Amniotic epithelial cell (primary cell): ENCODE data around the gene SDHA.
"Not testable (repeated sequence)": the region's sequence is repeated elsewhere in the genome, so short reads cannot be mapped to it uniquely, and the experiment has no call there.

ENCODE experiments used
- DNase-seq: peaks from one replicate; pipeline ENCODE4 v3.0.0-alpha.2; 2010; ENCODE audit warnings: low read depth

SDHA gene

DNA sequence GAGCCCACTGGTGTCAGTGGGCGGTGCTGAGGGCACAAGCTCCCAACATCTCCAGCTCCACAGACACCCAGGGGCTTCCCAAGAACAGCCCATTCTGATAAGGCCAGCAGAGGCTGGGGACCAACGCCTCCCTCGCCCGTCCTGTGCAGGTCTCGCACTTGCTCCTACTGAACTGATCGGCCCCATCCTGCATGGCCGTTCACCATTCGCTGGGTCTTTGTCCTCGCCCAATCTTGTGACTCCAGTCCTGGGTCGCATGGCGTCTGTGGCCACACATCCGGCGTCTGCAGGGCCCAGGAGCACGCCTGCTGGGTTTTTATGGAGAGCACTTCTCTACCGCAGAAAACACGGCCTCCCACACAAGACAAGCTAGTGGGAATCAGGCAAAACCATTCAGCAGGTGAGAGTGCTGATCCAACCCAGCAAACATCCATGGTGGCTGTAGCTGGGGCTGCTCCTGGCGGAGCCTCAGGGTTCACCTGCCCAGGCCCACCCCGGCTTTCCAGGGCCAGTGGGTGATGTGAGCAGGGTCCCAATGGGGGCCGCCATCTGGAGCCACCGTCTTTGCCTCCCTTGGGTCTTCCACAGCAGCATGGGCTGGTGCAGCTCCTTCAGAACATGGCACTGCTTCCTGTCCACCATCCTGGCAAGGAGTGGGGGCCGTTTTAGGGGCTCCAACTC is 19.5 kb upstream of the SDHA start:
- no peak for DNase-seq

DNA sequence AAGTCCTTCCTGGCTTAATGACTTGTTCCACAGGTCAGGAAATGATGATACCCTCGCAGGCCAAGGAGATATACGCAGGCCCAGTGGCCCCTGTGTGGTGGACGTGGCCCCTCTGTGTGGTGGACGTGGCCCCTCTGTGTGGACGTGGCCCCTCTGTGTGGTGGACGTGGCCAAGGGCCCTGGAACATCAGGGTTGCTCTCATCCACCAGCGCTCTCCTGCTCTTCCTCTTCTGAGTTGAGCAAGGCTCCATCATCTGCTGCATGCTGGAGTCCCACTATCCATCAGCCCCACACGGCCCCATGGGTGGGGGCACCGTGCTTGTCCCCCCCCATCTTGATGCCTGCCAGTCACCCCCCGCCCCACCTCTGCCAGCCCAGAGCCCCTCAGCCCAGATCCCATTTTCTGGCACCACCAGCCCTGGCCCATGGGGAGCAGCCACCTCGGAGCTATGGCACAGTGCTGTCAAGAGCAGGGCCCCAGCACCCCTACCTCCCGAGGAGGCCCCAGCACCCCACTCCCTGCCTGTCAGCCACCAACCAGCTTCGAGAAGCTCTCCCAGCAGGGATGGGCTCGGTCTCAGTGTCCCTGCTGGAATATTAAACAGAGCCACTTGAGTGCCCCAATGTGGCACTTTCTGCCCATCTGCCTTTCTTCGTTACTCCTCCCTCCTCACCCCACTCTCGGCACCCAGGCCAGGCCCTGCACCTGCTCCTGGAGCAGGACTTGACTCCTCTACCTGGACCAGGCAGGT is 18.7 kb upstream of the SDHA start:
- no peak for DNase-seq

DNA sequence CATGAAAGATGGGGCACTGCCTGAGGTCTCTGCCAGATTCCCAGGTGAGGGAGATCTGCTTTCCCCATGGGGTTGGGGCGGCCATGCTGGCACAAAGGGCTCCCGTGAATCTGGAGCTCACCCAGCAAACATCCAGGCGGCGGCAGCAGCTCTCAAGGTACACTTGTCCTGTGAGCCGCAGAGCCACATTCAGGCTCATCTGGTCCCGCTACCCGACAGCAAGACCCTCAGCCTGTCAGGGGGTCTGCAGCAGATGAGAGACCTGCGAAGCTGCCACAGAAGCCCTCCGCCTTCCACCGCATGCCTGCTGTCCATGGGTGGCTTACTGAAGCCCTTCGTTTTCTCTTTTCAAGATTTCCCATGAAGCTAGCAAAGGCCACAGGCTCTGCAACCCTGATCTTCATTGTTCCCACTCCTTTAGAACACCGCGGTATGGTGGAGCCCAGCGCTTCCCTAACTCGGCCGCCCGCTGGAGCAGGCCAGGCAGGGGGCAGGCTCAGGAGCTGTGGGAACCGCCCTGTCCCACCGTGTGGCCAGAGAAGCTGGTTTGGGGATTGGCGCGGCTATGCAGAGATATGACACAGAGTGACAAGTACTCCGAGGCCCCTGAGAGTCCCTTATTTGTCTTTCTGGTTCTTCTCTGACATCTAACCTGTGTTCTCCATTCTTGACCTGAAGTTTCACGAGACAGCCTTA is 18.0 kb upstream of the SDHA start:
- no peak for DNase-seq

DNA sequence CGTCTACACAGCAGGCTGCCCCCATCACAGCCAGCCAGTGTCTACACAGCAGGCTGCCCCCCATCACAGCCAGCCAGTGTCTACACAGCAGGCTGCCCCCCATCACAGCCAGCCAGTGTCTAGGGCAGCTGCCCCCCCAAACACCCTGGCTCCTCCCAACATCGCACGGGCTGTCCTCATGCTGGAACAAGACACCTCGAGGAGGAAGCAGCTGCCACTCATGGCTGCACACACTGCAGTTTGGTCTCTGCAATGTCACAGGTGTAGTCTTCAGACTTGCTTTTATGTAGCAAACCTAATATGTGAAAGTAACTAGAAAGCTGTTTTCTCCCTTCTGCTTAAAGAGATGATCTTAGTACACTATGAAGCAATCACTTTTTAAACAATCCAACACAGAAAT is 17.1 kb upstream of the SDHA start:
- DNase-seq = no peak

DNA sequence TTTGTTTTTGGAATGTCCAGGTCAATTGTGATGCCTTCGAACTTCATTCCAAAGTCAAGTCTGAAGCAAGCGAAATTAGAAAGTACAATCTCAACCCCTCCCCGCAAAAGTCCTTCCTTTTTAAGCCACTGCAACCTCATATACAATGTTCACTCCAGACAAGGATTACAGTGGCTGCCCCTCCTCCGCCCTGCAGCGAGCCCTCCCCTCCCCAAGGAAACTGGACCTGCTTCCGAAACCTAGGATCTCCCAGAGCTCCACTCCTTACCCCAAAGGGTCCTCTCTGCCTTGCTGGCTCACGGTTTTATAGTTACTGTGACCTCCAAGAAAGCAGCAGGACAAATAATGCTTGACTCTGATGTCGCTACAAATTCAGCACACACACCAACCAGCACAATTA is 16.4 kb upstream of the SDHA start:
- DNase-seq = no peak

DNA sequence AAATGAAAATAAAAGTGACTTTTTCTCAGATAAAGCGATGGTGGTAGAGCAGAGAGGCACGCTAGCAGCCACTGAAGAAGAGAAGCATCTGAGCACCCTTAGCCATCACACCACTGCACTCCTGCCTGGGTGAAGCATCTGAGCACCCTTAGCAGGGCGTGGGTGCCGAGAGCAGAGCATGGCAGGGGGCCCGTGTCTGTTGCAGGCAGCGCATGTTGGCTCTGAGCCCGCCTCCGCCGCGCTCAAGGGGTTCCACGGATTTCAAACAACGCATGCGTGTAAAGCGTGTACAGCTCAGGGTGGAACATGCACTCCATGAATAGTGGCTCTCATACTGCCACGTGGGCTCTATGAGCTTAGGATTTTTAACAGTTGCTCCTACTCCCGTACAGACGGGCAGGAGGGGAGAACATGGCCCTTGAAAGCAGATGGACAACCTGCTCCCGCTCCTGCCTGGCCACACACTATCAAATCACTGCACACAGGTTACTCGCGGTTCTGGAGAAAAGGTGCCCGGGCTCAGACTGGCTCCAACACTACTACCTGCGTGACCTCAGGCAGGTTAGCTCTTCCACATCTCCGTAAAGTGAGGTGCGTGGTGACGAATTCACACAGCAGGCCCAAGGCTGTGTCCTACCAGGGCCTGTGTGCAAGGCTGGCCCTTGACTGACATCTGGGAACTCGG is 14.7 kb upstream of the SDHA start:
- no peak for DNase-seq

DNA sequence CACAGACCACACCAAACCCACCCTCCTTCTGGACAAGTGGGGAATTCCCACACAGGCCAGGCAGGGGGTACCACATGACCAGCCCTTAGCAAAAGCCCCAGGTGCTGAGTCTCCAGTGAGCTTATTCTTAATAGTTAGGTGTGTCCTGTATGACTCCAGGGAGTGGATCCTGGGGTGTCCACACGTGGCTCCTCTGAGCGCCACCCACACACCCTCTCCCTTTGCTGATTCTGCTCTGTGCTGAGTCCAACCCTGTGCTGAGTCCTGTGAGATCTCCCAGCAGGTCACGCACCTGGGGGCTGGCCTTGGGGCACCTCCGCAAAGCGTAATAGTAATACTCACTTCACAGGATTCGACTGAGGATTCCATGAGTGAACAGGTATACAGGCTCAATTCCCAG is 14.1 kb upstream of the SDHA start:
- no peak for DNase-seq

DNA sequence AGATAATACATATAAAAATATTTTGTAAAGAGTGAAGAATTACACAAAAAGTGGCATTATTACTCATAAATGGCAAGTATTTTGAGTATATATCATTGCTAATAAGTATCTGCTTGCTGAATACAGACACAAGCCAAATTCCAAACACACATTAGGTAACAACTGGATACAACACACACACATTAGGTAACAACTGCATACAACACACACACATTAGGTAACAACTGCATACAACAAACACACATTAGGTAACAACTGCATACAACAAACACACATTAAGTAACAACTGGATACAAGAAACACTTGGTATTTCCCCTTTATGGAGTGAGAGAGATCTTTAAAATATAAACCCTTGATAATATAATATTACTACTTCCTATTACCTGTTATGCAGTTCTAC is 13.7 kb upstream of the SDHA start:
- DNase-seq = no peak

DNA sequence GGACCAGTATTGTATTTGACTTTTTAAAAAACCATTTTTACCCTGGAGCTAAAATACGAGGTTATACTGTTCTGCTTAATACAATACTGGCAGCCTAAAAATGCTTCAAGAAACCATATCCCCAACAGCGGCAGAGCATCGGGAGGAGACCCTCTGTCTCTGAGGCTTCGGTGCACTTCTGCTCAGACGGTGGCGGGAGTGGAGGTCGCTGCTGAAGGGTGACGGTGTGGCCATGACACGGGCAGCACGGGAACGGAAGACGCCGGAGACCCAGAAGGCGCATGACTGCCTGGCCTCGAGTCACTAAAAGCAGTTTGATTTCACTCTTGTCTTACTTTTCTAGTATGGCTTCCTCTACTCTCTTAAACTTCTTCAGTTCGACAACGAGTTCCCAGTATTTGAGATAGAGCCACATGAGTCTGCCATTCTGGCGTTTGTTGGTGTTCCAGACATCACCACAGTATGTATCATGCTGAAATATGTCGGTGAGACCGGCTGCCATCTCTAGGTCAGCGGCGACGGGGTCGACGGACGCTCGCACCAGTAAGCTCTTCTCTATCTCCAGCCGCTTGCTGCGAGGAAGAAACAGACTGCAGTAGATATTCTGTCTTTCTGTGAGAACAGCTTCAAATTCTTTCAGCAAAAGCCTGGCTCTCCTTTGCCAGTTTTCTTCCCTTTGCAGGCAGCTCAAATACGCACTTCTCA is 13.0 kb upstream of the SDHA start:
- DNase-seq = no peak

DNA sequence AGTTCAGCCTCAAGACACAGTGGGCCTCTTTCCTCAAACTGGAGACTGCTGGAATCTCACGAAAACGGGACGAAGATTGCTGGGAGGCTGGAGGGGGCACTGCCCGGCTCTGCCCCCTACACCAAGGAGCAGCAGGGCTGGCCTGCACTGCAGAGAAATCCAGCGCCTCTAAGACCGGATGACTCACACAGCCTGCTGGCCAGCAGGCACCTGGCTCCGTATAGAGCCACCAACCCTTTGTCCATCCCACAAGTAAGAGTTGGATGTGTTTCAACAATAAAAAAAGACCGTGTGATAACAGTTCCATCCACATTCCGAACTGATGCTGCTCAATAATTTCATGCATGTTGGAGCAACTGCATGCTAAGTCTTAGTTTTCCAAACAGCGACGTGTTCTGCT is 11.7 kb upstream of the SDHA start:
- DNase-seq = peak; percentile 58

DNA sequence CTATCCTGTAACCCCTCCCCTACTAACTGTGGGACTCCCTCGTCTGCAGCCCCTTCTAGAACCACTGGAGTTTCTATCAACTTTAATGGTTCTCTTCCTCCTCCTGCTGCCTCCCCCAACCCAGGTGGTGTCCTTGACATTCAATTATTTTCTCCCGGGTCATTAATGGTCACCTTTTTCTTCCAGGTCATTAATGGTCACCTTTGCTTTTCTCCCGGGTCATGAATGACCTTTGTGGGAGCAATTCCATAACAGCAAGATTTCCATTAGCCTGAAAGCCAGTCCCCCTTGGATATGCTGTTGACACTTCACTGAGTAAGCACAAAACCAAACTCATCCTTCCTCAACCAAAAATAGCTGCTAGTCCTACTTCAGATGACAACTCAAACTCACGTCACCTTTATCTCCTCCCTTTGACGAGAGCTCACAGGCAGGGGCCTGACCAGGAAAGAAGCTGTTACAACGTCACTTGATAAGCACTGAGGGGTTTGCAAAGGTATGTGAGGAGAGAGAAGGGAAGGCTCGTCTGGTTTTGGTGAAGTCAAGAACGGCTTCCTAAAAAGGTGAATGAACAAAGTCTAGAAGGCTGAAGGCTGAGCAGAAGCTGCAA is 11.1 kb upstream of the SDHA start:
- DNase-seq = no peak

DNA sequence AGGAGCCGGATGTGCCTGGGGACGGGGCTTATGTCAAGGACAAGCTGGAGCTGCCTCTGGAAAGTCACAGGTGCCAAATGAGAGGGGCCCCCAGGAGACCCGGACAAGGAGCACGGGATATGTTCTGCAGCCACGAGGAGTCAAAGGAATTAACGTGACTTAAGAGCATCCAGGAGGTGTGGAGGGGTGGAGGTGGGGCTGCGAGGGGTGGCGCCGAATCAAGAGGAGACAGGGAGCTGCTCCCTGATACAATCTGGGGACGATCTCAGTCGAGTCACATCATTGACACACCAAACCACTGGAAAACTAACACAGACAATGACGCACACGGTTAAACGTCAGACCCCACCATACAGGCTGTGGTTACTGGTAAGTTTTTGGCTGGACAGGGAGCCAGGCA is 10.5 kb upstream of the SDHA start:
- DNase-seq = no peak

DNA sequence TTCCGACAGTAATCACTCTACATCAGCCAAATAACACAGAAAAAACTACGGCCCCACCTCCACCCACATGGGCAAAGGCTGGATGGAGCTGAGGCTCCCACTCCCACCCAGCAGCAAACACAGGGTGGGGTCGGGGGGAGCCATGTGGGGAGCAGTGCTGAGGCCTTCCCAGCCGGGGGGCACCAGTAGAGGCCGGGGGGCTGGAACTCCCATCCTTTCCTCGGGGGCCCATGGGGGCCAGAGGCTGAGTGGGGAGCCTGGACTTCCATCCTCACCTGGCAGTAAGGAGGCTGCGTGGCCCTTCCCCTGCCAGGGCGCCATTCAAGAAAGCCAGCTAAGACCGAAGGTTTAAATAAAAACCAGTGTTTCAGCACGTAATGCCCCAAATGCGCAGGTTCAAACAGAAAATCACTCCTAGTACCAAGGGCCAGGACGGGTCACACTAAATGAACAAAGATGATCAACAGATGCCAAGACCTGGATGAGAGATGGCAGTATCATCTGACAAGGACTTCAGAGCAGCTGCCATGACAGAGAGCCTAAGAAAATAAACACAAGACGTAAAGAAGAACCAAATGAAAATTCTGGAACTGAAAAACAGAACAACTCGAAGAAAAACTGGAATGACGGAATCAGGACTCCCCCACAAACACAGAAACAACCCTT is 9.5 kb upstream of the SDHA start:
- no peak for DNase-seq

DNA sequence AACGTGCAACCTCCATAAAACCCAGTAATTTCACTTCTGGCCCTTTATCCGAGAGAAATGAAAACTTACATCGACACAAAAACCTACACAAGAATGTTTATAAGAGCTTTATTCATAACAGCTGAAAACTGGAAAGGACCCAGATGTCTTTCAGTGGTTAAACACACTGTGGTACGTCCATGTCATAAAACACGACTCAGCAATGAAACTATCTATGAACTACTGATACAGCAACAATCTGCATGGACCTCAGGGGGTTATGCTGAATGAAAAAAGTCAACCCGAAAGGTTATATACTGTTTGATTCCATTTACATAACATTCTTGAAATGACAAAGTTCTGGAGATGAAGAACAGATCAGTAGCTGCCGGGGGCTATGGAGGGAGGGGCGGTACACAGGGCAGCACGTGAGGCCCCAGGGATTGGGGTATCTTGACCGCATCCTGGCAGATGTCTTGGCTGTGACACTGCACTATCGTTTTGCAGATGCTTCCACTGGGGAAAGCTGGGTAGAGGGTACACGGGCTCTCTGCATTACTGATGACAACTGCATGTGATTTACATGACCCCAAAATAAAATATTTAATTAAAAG is 4.2 kb upstream of the SDHA start:
- DNase-seq = no peak

DNA sequence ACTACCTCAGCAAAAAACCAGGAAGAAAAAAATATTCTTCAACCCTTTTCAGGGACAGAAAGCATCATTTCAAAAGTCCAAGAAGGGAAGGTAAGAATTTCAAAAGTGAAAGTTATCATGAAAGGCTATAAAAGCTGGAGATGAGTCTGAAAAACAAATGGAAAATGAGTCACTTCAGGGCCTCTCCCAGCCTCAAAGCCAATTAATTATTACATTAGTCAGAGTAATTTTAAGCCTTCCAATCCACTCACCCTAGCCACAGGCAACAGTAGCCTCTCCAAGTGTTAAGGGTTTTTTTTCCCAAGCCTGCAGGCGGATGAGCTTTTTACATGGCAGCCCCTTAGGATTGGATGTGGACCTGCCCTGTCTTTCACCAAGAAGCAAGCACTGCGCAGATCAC is 2.9 kb upstream of the SDHA start:
- DNase-seq = peak; percentile 55

DNA sequence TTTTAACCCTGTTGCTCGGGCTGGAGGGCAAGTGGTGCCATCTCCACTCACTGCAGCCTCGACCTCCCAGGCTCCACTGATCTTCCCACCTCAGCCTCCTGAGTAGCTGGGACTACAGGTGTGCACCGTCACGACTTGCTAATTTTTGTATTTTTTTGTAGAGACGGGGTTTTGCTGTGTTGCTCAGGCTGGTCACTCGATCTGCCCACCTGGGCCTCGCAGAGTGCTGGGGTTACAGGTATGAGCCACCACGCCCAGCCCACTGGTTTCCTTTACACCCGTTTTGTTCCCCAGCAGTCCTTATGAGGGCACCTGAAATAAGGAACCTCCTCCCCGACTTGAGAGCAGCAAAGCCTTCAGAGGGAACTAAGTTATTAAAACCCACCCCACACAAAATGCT is 2.0 kb upstream of the SDHA start:
- DNase-seq = not testable (repeated sequence)

DNA sequence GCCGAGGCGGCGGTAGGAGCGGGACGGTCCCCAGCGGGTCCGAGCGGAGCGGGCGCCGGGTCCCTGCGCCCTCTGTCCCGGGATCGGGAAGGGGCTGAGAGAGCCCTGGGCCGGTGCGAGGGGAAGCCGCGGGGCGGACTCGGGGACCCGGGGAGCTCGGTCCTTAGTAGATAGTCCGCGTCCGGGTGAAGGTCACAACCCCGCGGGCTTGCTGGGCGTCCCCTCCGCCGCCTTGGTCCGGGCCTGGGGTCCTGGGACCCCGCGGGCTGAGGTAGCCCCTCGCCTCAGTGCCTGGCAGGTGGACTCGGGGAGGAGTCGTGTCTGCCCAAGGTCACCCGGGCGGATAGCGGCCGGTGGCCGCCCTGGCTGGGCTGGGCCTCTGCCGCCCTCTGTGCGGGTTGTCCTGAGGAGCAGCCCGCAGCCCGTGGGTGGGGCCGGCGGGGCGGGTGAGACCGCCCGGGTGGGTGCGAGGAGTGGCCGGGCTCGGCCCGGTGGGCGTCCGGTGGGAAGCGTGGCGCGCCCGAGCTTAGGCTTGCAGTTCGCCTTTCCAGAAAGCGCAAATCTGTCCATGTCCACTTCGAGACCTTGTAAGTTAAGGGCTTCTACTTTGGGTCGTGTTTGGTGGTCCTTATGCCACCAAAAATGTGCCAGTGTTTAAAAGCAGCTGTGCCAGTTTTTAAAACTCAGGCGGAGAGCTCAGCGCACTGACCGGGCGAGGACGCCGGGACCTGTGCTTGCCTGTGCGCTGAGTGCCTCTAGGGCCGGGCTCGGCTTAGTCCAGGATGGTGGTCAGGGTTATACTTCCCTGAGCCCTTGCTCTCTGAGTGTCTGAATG is 554 bp downstream of the SDHA start:
- peak; percentile 43 for DNase-seq

DNA sequence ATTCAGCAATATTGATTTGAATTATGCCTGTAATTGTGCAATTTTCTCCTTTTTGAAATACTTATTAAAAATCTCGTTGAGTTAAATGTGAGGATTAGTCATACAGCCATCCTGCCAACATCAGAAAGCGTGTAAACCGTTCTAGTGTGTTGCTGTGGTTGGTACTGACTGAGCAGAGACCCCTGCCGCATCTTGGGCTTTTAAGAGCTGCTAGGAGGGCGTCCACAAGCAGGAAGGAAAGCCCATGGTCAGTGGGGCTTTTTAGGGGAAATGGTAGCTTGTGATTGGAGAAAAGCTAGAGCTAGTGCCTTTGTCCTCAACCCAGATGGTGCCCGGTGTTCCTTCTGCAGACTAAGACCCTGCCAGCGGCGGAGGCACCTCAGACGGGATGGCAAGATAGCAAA is 1.3 kb downstream of the SDHA start:
- peak; percentile 49 for DNase-seq

DNA sequence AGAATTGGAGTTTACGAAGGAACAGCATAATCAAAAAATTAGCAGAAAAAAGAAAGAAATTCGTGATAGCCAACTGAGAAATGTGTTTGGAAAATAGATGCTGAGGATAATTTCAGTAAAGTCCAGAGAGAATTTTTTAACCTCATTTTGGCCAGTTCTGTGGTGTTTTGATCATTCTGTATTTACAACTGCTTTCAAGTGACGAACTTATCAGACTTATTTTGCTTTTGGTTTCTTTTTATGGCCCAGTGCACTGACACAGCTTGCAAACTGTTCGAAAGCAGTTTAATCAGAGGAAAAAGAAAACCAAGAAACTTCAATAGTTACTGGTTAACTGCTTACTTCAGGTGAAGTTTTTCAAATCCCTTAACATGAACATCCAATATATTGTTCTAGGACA is 1.9 kb downstream of the SDHA start:
- no peak for DNase-seq
